PC-3 (cell line): ENCODE results near the gene SLC10A7.

ENCODE experiments used
- EZH2 ChIP-seq: fragments of 300-600 bp; sonication (generic); IDR thresholded peaks from one replicate; pipeline ENCODE4 v1.6.1; 2017; ENCODE audit warnings: antibody characterized with exemption, mild to moderate bottlenecking, low read length; ENCODE audit not compliant: unreplicated experiment
- EZH2phosphoT487 ChIP-seq: fragments of 300-600 bp; sonication (generic); IDR thresholded peaks from 2 replicates; pipeline ENCODE4 v1.6.1; 2018; ENCODE audit warnings: mild to moderate bottlenecking, antibody characterized with exemption, low read length, borderline replicate concordance
- TF ChIP-seq, protein P1 (sequence below): fragments of 300-600 bp; sonication (generic); conservative IDR thresholded peaks from 2 replicates; pipeline ENCODE4 v1.5.1; 2017; ENCODE audit warnings: antibody characterized with exemption, low read depth, mild to moderate bottlenecking, low read length

DNA sequence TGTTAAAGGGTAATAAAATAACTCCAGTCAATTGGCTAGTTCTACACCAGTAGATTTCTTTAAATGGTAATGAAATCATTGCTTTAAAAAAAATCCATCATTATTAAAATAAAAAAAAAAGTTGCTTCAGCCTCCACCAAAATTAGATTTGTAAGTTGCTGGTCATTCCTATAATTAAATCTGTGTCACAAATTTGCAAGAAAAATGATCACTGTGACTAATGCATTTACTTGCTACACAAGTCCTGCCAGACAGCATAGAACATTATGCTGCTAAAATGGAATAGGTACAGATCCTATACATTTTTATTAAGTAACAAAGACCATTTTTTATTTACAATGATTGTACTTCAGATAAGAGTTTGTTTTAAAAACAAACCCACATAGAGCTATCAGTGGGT lies 85.8 kb downstream of the SLC10A7 start:
- TF ChIP-seq, protein P1, sequence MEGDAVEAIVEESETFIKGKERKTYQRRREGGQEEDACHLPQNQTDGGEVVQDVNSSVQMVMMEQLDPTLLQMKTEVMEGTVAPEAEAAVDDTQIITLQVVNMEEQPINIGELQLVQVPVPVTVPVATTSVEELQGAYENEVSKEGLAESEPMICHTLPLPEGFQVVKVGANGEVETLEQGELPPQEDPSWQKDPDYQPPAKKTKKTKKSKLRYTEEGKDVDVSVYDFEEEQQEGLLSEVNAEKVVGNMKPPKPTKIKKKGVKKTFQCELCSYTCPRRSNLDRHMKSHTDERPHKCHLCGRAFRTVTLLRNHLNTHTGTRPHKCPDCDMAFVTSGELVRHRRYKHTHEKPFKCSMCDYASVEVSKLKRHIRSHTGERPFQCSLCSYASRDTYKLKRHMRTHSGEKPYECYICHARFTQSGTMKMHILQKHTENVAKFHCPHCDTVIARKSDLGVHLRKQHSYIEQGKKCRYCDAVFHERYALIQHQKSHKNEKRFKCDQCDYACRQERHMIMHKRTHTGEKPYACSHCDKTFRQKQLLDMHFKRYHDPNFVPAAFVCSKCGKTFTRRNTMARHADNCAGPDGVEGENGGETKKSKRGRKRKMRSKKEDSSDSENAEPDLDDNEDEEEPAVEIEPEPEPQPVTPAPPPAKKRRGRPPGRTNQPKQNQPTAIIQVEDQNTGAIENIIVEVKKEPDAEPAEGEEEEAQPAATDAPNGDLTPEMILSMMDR = no peak
- TF ChIP-seq EZH2 = no peak
- TF ChIP-seq EZH2phosphoT487 = no peak
